ENCODE measurements around the gene AASDH.

DNA sequence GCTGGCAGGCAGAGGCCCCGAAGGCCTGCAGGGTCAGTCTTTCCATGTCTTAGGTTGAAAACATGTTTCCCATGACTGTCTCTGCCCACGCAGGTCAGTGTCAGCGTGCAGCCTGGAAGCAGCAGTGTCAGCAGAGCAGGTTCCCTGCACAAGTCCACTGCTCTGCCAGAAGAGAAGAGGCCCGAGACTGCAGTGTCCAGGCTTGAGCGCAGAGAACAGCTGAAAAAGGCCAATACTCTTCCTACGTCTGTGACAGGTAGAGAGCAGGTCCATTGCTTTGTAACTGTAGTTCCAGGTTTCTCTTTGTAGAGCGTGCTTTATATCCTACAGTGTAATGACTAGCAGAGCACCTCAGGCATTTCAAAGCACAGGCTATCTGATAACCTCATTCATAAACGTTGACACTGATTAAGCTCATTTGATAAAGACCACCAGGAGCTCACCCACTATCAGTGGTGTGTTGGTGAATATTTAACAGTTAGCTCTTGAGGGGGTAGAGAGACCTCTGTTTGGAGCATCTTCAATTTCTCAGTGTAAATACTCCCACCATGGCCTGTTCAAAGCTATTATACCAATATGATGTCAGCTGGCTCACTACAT, 63.2 kb downstream of the AASDH start:
- TF ChIP-seq POLR2A (IDR thresholded peaks at IDR 0.05; ENCODE audit: extremely low read depth, insufficient read length) (no peak), MYC (IDR thresholded peaks at IDR 0.05; ENCODE audit: low read depth, low read length) (no peak)
- TF ChIP-seq, protein P1, sequence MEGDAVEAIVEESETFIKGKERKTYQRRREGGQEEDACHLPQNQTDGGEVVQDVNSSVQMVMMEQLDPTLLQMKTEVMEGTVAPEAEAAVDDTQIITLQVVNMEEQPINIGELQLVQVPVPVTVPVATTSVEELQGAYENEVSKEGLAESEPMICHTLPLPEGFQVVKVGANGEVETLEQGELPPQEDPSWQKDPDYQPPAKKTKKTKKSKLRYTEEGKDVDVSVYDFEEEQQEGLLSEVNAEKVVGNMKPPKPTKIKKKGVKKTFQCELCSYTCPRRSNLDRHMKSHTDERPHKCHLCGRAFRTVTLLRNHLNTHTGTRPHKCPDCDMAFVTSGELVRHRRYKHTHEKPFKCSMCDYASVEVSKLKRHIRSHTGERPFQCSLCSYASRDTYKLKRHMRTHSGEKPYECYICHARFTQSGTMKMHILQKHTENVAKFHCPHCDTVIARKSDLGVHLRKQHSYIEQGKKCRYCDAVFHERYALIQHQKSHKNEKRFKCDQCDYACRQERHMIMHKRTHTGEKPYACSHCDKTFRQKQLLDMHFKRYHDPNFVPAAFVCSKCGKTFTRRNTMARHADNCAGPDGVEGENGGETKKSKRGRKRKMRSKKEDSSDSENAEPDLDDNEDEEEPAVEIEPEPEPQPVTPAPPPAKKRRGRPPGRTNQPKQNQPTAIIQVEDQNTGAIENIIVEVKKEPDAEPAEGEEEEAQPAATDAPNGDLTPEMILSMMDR (IDR thresholded peaks at IDR 0.05; ENCODE audit: low read depth, low read length) = no peak
- TF ChIP-seq, protein P2, sequence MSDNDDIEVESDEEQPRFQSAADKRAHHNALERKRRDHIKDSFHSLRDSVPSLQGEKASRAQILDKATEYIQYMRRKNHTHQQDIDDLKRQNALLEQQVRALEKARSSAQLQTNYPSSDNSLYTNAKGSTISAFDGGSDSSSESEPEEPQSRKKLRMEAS (IDR thresholded peaks at IDR 0.05; ENCODE audit: low read depth, low read length) = no peak
